Keratinocyte (primary cell): ENCODE measurements around the gene BTG4. TPM values are rescaled to one million over a fixed set of nuclear protein-coding genes. Genes with fewer than 3 reads are reported as not detected.

Experiments used
- DNase-seq: peaks from one replicate; pipeline ENCODE4 v3.0.0-alpha.2; 2011; ENCODE audit warnings: low read depth, missing footprints, low spot score
- FAIRE-seq: peaks from 2 replicates; lab custom pipeline; 2011; peaks lifted over from hg19 to GRCh38; lab: Jason Lieb, UNC
- H2AFZ ChIP-seq: 2 replicates; pipeline ENCODE4 v1.6.0; 2012; ENCODE audit warnings: low read length, control low read depth, inconsistent platforms; ENCODE audit not compliant: control insufficient read depth
- H3K27ac ChIP-seq: 2 replicates; pipeline ENCODE4 v1.5.1; 2011; ENCODE audit warnings: low read length; ENCODE audit not compliant: control insufficient read depth, insufficient read depth
- H3K27me3 ChIP-seq: 3 replicates; pipeline ENCODE4 v1.6.0; 2011; ENCODE audit warnings: low read length; ENCODE audit not compliant: control insufficient read depth, insufficient read depth; ENCODE audit errors: extremely low read depth
- H3K36me3 ChIP-seq, 2 experiments: 2 replicates in 1 of 2; 3 replicates in 1 of 2; pipeline ENCODE4 v1.5.1; 2011; ENCODE audit warnings: low read length in 2 of 2, mild to moderate bottlenecking in 1 of 2; ENCODE audit not compliant: control insufficient read depth in 2 of 2, insufficient read depth in 2 of 2; ENCODE audit errors: extremely low read depth in 1 of 2
- H3K4me1 ChIP-seq: 3 replicates; pipeline ENCODE4 v1.5.1; 2011; ENCODE audit warnings: low read length; ENCODE audit not compliant: control insufficient read depth, insufficient read depth; ENCODE audit errors: extremely low read depth
- H3K4me2 ChIP-seq: 3 replicates; pipeline ENCODE4 v1.6.0; 2011; ENCODE audit warnings: low read depth, low read length; ENCODE audit not compliant: control insufficient read depth, insufficient read depth; ENCODE audit errors: extremely low read depth
- H3K4me3 ChIP-seq, 3 experiments: fragments of 200-600 bp in 1 of 3; sonication (generic) in 1 of 3; 2 replicates in 2 of 3; 3 replicates in 1 of 3; pipeline ENCODE4 v1.5.1; 2011 to 2016; ENCODE audit warnings: low read length in 3 of 3, mild to moderate bottlenecking in 3 of 3, control low read depth in 2 of 3, inconsistent platforms in 1 of 3, low read depth in 1 of 3, mixed read lengths in 1 of 3, mixed run types in 1 of 3, moderate library complexity in 1 of 3; ENCODE audit not compliant: control insufficient read depth in 2 of 3, insufficient read depth in 2 of 3; ENCODE audit errors: extremely low read depth in 1 of 3
- H3K79me2 ChIP-seq: 2 replicates; pipeline ENCODE4 v1.6.0; 2012; ENCODE audit warnings: low read length; ENCODE audit not compliant: control insufficient read depth, insufficient read depth
- H3K9ac ChIP-seq: 3 replicates; pipeline ENCODE4 v1.6.0; 2011; ENCODE audit warnings: low read length; ENCODE audit not compliant: control insufficient read depth, insufficient read depth; ENCODE audit errors: extremely low read depth
- H3K9me1 ChIP-seq: 3 replicates; pipeline ENCODE4 v1.6.0; 2011; ENCODE audit warnings: low read length; ENCODE audit not compliant: control insufficient read depth, insufficient read depth; ENCODE audit errors: extremely low read depth
- H3K9me3 ChIP-seq: 2 replicates; pipeline ENCODE4 v1.5.1; 2012; ENCODE audit warnings: low read depth, low read length; ENCODE audit not compliant: control insufficient read depth
- H4K20me1 ChIP-seq: 3 replicates; pipeline ENCODE4 v1.6.0; 2011; ENCODE audit warnings: low read length; ENCODE audit not compliant: control insufficient read depth, insufficient read depth; ENCODE audit errors: extremely low read depth
- CTCF ChIP-seq, 3 experiments: IDR thresholded peaks in 1 of 3; conservative IDR thresholded peaks in 1 of 3; optimal IDR thresholded peaks in 1 of 3; 2 replicates in 2 of 3; 3 replicates in 1 of 3; pipeline versions ENCODE3 to v1.5.1; 2011; ENCODE audit warnings: low read length in 3 of 3, mild to moderate bottlenecking in 3 of 3, moderate library complexity in 2 of 3, control low read depth in 1 of 3, inconsistent platforms in 1 of 3; ENCODE audit not compliant: insufficient read depth in 2 of 3; ENCODE audit errors: extremely low read depth in 1 of 3
- EZH2 ChIP-seq: IDR thresholded peaks from one replicate; pipeline ENCODE4 v1.6.1; 2012; ENCODE audit warnings: inconsistent platforms, mild to moderate bottlenecking, low read length, moderate library complexity
- dilution Hi-C: fragments of 300-500 bp; cut with MboI; formaldehyde crosslinking; loops from one replicate; pipeline ENCODE4 v1.7.0; 2020; ENCODE audit warnings: low sequenced_read_pairs; ENCODE audit not compliant: extremely low pct_ligation_motif_present
- polyA plus RNA-seq, 5 experiments: library from polyadenylated mRNA; depleted of rRNA in 3 of 5; stranded (reverse) in 3 of 5; stranded (forward) in 1 of 5; unstranded in 1 of 5; fragments of >200 nt; gene quantifications; 1 replicate in 1 of 5; 2 replicates in 3 of 5; 3 replicates in 1 of 5; pipeline versions ENCODE4 v1.2.1 to v1.2.3, GENCODE V29; 2011 to 2012; ENCODE audit warnings: missing spikeins in 2 of 5, low read depth in 1 of 5, low replicate concordance in 1 of 5

Gene BTG4
- polyA plus RNA-seq, 1 donor (not counting 4 experiments of a cell fraction or from before 2014, with no cell fraction given): 0.12 TPM

- Histone ChIP-seq H3K79me2 (no peaks in the 10 kb centered on the region), H3K27ac (no peak overlapping the region), H4K20me1 (no peaks in the 10 kb centered on the region), H3K36me3 (no peaks in the 10 kb centered on the region), H3K4me2 (peak overlapping the region; percentile 20), H3K9me1 (no peaks in the 10 kb centered on the region), H3K9ac (no peak overlapping the region), H3K4me3 (no peak overlapping the region), H2AFZ (no peak overlapping the region), H3K27me3 (no peaks in the 10 kb centered on the region), H3K4me1 (peaks cover 58% of the 10 kb centered on the region), H3K9me3 (no peaks in the 10 kb centered on the region)
- TF ChIP-seq CTCF (optimal IDR thresholded peaks at IDR 0.05 in 1 of 3, IDR thresholded peaks at IDR 0.05 in 1 of 3, conservative IDR thresholded peaks at IDR 0.05 in 1 of 3; ENCODE audit: extremely low read depth in 1 of 3, insufficient read depth in 2 of 3, low read length in 3 of 3) (no peak), EZH2 (no peak)
- FAIRE-seq (peak; percentile 79), DNase-seq (no peak)
- dilution Hi-C loops: no loop called here
Measured at GRCh38 chr11:111525456-111525855, 13.3 kb upstream of the BTG4 start.

GRCh38 chr11:111524056-111524455, 11.9 kb upstream of the BTG4 start:
- FAIRE-seq: peak; percentile 49
- H3K4me3 ChIP-seq: no peak overlapping the region
- H3K4me2 ChIP-seq: no peak overlapping the region
- no peak overlapping the region for H3K9ac ChIP-seq
- H3K9me1 ChIP-seq: no peaks in the 10 kb centered on the region
- no peaks in the 10 kb centered on the region for H3K36me3 ChIP-seq
- TF ChIP-seq CTCF (optimal IDR thresholded peaks at IDR 0.05 in 1 of 3, IDR thresholded peaks at IDR 0.05 in 1 of 3, conservative IDR thresholded peaks at IDR 0.05 in 1 of 3; ENCODE audit: extremely low read depth in 1 of 3, insufficient read depth in 2 of 3, low read length in 3 of 3): no peak
- TF ChIP-seq EZH2: no peak
- H3K9me3 ChIP-seq: no peaks in the 10 kb centered on the region
- peaks cover 56% of the 10 kb centered on the region for H3K4me1 ChIP-seq
- no peaks in the 10 kb centered on the region for H3K27me3 ChIP-seq
- H3K27ac ChIP-seq: no peak overlapping the region
- no peak for DNase-seq
- H4K20me1 ChIP-seq: no peaks in the 10 kb centered on the region
- dilution Hi-C loops: no loop called here
- H3K79me2 ChIP-seq: no peaks in the 10 kb centered on the region
- H2AFZ ChIP-seq: no peak overlapping the region
